HL-60/S4 treated with retinoic acid at 250 ng/mL for 4 days and 3 days (cell line): Measurements from ENCODE around the gene FA2H.
"Not testable (repeated sequence)": the region's sequence is repeated elsewhere in the genome, so short reads cannot be mapped to it uniquely, and the experiment has no call there.

ENCODE experiments used
- in situ Hi-C: fragments of 300-500 bp; cut with MboI; formaldehyde crosslinking; loops from 2 replicates; pipeline ENCODE4 v1.7.0; 2022; ENCODE audit warnings: low sequenced_read_pairs

Gene FA2H

GRCh38 chr16:74695450-74696422 is 78.9 kb downstream of the FA2H start:
- in situ Hi-C loops, result no loop called here

DNA sequence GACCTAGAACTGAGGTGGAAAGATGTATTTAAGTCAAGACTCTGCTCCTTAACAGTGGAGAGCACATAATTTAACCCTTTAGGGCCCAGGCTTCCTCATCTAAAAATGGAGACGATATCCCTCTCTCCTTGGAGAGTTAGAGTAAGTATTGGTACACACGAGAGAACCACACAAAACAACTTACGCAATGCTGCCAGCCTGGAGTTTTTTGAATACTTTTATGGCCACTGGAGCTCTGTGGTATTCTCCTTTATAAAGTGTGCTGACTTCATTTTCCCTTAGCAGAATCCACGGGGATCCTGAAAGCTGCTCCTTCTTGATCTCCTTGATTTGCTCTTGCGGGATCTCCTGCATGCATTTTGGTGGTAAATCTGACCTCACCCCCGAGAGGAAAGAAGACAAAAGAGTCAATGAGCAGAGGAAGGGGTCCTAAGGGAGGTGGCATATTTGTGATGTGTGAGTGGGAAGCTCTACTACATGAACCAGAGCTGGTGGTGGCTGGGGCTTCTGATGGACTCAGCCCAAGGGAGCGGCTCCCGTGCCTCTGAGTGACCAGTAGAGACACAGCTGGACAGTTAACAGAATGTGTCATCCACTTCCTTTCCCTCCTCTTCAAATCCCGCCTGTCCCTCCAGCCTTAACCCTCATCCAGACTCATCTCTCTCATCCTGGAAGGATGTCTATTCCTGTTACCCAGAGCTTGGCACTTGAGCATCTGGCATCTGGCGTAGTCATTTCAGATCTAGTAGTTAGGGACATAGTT is 83.3 kb downstream of the FA2H start:
- in situ Hi-C loops, result no loop called here

DNA sequence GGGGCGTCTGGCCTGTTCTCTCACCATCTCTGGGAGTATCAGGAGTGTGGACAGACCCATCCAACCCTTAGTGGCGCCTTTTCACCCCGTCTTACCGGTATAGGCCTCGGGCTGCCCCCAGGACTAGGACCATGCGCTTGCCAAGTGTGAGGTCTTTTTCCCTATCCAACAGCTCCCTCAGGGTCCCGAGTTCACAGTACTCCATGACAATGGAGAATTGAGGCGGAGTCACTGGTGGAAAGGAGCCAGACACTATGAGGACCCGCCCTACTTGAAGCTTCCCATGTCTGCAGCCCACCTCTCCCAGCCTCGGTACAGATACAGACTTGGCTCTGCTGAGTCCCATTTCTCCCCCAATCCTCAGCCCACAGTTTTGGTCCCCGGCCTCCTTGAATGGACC is 92.1 kb downstream of the FA2H start:
- in situ Hi-C loops, result no loop called here

DNA sequence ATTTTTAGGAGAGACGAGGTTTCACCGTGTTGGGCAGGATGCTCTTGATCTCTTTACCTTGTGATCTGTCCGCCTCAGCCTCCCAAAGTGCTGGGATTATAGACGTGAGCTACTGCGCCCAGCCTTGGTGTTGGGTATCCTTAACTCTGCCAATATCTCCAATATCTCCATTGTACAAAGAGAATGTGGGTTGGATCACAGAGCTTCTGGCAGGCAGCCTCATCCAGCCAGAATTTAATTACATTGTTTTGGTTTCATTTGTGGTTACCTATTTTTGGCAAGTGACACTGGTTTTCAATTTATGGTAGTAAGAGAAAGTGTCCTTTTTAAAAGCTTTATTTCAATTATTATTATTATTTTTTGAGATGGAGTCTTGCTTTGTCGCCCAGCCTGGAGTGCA is 93.9 kb downstream of the FA2H start:
- in situ Hi-C loops, result no loop called here

DNA sequence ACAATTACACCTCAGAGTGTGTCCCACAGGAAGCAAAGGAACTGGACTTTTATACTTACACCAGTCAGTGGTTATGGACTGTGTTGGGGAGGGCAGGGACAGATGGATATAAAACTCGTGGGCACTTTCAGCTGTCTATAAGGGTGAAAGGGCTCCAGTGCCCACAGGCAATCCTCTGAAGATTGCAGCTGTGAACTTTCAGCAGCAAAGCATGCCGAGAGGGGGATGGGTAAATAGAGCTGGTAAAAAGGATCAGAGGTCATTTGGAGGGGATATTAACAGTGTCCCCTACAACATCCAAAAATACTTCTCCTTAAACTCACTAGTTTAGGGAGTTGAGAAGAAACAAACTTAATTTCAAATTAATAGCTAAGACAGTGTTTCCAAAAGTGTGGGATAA is 94.6 kb downstream of the FA2H start:
- in situ Hi-C loops, result no loop called here

GRCh38 chr16:74677868-74678267 is 96.8 kb downstream of the FA2H start:
- in situ Hi-C loops, result no loop called here

- in situ Hi-C loops, result no loop called here
Observed at GRCh38 chr16:74673876-74674275, 100.7 kb downstream of the FA2H start.

DNA sequence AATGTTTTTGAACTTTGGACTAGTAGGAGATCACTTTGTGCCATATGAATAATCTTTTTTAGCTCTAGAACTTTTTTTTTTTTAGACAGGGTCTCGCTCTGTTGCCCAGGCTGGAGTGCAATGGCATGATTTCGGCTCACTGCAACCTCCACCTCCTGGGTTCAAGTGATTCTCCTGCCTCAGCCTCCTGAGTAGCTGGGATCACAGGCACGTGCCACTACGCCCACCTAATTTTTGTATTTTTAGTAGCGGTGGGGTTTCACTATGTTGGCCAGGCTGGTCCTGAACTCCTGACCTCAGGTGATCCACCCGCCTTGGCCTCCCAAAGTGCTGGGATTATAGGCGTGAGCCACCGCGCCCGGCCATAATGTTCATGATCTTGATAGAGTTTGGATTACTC is 105.7 kb downstream of the FA2H start:
- in situ Hi-C loops, result not testable (repeated sequence)

DNA sequence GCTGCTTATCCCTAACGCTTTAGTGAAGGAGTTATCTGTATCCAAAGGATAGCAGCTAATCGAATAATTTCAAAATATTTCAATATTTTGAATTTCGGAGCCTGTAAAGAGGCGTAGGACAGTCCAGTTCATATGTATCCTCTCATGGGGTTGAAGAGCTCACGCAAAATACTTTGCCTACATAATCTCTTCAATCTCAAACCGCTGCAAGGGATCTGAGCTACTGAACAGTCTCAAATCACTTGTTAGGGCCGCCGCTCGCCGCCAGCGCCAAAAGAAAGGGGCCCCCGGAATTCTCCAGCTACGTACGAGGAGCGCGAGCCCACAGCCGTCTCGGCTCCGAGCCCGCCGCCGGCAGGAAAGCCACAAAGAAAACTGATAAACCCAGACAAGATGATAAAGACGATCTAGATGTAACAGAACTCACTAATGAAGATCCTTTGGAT is 107.3 kb downstream of the FA2H start:
- in situ Hi-C loops, result no loop called here

- in situ Hi-C loops, result no loop called here
Observed at GRCh38 chr16:74666425-74667254, 108.0 kb downstream of the FA2H start, which contains the start of gene RFWD3. TSS of gene RFWD3 (minus strand) at chr16:74666877. CDS start at chr16:74661449, 5,428 bp downstream.

GRCh38 chr16:74666010-74666421 is 108.6 kb downstream of the FA2H start:
- in situ Hi-C loops, result no loop called here
